GM18526 (cell line): ENCODE data around the gene RBM28.

ENCODE experiments used
- POLR2A ChIP-seq: IDR thresholded peaks from 3 replicates; pipeline ENCODE4 v1.6.1; 2011; ENCODE audit not compliant: insufficient read length; ENCODE audit errors: extremely low read depth

Gene RBM28

DNA sequence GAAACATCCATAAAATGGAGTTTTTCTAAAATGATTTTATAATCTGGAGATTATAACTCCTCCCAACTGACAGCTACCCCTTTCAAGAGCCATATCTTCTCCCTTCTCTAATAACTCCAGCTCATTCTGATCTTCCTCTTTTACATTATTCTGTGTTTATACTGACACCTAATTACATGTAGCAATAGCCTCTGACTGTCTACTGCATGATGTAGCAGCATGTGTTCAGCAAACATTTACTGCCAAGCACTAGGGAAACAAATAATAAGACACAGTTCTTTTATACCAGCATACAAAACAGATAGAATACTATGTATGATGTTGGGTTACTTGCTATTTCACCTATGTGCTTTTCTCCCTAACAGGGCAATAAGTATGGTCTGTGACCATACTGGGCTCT lies 20.7 kb downstream of the RBM28 start:
- TF ChIP-seq POLR2A = no peak

DNA sequence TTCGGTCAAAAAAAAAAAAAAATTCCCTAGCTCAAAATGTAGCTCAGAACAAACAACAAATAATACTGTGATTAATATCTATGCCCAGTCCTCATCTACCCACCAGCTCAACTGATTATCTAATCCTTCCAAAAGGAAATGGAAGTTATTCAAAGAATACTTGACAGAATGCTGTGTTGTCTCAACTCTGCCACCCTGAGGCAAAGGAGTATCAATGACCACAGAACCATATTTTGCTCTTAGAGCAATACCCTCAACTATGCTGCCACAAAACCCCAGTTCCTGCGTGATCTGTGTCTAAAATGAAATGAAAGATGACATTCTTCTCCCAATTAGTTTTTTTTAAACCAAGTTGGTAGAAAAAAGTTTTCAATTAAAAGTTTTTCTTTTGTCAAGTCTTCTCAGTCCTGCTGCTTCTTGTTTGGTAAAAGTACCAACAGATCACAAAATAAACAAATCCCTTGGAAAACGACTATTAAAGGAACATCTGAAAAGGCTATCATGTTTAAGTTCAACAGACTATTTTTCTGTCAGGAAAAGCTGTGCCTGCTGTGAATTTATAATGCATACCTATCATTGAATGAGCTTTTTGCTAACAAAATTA lies 21.6 kb downstream of the RBM28 start:
- TF ChIP-seq POLR2A = no peak

DNA sequence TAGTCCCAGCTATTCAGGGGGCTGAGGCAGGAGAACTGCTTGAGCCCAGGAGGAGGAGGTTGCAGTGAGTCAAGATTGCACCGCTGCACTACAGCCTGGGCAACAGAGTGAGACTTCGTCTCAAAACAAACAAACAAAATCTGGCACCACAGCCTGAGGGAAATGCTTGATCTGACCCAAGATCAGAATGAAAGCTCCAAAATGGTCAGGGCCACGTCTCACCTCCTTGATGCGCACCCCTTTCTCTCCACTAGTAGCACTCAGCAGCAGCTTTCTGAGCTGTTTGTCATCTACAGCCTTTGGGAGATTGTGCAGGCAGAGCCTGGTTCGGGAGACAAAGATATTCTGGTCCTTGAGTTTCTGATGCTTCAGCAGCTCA lies 22.7 kb downstream of the RBM28 start:
- no peak for TF ChIP-seq POLR2A

DNA sequence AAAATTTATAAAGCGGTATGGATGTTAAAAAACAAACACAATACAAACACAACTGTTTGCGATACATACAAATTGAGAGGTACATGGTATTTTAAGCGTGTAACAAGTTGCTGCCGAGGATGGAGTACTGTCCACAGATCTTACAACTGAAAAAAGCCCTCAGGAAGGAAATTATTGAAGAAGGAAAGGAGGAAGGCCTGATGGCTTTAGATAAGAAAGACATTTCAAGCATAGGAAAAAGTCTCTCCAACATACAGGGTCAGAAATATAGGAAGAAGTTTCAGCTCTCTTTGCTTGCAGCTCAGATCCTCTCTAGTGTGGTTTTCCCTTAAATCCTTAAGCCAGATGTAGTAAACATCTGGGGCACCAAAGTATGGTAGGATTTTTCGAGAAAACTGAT lies 25.0 kb downstream of the RBM28 start:
- no peak for TF ChIP-seq POLR2A

DNA sequence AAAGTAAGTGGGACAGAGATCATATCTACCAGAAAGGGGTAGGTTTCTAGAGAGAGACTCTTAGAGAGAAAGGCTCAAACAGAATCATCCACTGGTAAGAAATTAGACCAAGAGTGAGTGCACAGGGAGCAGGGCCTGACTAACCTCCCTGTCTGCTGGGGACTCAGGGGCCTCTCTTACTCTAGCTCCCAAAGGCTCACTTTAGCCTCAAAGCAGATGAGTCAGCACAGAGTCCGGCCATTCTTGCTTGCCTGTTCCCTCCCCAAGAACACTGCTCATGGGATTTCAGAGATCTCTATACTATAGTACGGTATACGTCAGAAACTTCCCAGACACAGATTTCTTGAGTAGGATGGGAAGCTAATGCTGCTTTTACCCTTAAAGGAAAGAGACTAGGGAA lies 32.7 kb downstream of the RBM28 start:
- TF ChIP-seq POLR2A = no peak

DNA sequence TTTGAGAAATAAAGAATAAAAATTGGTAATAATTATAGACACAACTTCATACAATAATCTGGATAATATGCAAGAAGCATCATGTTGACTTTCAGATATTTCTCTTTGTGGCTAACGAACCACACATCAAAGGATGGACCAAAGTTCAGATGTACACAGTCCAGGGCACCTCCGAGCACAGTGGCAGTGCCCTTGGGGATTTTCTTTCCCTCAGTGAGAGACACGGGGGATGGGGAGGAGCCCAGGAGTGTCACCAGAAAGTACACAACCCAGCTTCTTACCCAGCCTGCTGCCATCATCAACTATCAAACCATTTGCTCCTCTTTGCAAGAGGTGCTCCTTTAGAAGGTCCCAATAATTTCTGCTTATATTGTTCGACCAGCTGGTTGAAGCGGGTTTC lies 33.2 kb downstream of the RBM28 start:
- no peak for TF ChIP-seq POLR2A

DNA sequence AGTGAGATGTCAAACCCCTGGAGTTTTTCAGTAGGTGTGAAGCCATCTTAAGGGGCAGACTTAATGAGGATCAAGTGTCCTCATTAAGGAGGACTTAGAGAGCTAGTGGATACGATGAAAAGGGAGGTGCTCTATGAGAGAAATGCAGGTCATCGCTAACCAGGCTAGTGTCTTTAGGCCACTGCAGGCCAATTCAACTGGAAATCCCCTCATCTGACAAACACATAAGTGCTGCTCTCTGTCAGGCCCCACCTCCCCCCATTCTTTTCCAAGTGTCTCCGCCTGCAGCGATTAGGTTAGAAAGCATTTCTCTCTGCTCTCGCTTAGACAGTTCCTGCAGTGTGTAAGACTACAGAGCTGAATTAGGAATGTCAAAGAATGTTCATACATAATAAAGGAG lies 33.7 kb downstream of the RBM28 start:
- no peak for TF ChIP-seq POLR2A

DNA sequence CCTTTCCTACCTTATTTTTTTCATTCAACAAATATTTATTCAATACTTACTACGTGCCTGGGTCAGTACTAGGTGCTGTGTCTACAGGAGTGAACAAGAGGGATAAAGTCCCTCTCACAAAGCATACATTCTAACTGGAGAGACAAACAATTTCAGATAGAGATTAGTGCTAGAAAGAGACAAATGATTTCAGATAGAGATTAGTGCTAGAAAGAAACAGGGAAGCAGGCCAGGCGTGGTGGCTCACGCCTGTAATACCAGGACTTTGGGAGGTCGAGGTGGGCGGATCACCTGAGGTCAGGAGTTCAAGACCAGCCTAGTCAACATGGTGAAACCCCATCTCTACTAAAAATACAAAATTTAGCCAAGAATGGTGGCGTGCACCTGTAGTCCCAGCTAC lies 34.6 kb downstream of the RBM28 start:
- TF ChIP-seq POLR2A = no peak

DNA sequence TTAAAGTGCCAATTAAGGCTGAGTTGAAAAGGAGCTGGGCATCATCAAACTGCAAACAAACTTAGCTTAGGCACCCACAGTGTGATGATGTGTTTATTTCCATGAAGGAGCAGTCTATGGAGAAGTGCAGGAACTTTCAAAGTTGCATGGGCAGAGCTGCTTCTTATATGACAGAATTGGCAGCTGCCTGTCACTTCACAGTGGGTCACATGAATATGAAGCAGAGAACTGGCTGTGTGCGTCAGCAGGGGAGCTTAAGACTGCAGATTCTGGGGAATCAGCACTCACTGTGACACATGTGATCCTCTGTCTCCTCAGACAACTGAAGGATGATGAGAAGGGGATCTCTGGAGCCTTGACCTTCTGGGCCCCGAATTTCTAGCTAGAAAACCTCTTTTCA lies 36.6 kb downstream of the RBM28 start:
- no peak for TF ChIP-seq POLR2A

DNA sequence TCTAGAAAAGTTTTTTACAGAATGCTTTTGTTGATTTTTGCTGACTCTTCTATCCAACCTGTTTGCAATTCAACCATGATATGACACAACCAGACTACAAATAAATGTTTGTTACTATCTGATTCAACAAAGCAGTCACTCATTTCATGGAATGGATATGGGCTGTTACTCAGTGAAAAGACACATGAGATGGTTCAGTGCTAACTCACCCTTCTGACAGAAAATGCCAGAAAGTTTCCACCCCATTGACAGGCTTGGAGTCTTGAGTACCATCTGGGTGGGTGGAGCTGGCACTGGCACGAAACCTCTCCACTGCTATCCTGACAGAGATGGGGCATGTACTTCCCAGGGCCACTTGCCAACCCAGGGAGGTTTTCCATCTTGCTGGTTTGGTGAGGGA lies 39.5 kb downstream of the RBM28 start:
- no peak for TF ChIP-seq POLR2A

DNA sequence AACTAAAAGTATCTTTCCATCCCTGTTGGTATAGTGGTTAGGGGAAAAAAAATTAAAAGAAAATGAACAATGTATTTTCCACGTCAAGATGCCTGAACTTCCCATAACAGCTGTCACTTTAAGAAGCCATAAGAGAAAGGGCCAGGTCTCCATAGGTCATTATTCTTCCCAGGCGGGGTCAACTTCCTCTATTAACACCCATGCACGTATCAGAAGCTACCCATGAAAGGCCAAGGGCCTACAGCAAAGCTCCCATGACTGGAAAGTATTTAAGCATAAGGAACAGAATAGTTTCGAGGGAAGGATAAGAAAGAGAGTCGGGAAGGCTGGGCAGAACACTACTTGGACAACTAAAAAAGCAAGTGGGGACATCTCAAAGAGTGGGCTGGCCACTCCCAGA lies 40.1 kb downstream of the RBM28 start:
- TF ChIP-seq POLR2A = no peak

DNA sequence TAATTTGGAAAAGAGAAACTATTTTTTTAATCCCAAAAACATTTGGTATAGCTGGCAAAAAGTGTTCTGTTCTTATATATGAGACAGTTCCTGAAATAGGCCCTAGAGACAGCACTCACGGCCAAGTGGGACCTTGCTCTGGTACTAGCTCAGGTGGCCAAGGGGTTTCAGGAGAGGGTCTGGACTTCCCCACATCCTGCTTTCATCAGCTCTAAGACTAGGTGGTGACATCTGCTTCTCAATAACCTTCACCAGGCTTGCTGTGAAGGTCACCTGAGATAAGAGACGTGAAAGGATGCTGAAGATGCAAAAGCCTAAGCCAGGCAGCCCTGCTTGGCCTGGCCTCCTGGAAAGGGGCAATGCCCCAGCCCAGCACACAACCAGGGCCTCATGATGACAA lies 40.6 kb downstream of the RBM28 start:
- no peak for TF ChIP-seq POLR2A

DNA sequence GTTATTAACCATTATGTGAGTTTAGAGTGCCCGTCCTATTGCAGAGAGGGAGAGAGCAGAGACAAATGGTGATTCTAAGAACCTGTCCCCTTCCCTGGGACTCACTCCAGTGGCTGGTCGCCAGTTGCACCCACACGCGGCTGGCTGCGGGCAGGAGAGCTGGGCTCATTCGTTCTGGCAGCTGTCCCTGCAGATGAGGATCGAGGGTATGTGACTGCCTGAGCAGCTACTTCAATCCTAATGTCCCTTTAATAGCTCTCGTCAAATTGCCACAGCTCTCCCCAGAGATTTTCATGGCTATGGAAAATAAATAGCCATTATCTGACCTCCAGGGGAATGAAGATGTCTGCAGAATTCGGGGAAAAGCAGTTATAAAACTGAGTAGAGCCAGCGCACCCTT lies 41.6 kb downstream of the RBM28 start:
- no peak for TF ChIP-seq POLR2A

DNA sequence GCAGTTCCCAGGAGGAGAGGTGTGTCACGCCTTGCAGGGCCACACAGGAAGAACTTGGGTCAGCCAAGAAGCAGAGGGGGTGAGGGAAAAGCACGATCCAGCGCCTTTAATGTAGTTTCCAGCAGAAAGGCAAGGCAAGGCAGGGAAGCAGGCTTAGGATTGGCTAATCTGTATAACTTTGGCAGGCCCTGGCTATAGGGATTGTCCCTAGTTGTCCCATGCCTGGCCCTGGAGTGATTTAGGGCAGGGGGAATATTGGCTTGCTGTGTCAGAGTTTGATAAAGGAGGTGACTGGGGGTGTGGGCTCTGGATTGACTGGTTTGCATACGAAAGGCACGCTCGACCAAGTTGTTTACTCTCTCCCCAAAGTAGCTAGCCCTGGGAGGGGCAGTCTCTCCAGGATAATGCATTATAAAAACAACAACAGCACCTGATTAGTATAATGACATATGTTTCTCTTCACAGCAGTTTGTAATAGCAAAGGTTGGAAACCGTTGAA lies 44.5 kb downstream of the RBM28 start:
- TF ChIP-seq POLR2A = no peak

DNA sequence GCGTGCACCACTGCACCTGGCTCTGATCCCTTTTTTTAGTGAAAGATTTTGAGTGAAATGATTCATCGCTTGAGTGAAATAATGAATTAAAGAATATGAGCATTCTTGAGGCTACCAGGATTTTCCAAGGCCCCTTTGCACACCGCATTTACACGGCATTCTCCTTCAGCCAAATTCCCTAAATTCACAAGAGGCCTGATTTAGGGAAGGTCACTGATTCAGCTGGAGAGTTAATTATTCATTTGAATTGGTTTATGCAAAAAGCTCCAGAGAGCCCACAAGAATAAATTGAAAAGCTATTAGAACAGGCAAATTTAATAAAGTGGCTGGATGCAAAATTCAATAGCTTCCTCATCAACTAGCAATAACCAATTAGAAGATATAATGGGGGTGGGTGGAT lies 56.2 kb downstream of the RBM28 start:
- TF ChIP-seq POLR2A = no peak

DNA sequence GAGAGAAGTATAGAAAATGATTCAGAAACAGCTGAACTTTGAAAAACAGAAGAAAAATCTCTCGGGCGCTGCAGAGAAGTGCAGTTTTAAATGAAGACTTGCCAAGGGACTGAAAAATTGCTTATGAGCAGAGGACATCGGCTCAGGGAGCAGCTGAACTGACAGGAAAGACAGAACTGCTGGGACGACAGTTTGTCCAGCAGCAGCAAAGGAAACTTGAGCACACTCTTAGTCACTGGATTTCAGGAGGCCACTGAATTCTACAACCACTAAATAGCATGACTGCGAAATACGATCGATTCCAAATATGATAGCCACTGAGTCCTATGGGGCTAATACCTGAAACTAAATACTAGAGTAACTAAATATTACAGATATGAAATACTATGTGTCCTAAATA lies 59.6 kb downstream of the RBM28 start:
- TF ChIP-seq POLR2A = no peak

DNA sequence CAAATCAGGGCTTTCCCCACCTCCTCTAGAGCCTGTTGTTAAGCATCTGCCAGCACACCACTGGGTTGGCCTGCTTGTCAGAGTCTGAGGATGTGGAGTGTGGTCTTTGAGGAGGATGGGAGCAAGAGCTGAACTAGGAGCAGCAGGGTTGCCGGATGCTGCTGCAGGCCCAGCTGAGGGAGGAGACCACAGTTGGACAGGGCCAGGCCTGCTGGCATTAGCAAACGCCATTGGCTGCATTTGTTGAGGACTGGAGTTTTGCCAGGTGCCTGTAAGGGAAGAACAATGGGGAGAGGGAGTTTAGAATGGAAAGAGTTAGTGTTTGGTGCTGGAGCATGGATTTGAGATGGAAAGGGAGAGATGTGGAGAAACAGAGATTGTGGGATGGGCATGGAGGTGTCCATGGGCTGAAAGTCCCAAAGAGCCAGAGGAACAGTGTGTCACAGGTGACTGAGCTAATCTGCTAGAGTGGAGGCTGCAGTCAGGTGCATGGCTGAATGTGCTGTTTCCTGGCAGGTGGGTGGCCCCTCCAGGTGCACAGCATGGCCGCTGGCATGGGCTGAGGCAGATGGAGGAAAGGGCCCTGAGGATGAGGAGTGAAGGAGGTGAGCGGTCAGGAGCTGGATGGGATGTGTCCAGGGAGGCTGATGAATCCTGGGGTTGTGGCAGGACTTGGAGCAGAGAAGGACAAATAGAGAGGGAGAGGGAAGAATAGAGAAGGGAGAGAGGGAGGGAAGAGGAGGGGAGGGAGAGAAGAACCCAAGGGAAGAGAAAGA lies 61.9 kb downstream of the RBM28 start:
- no peak for TF ChIP-seq POLR2A
